Measurements from ENCODE around the gene GPRC5A.

The GPRC5A gene

GRCh38 chr12:12943586-12944260 is 52.4 kb downstream of the GPRC5A start:
- ATAC-seq: no peak

GRCh38 chr12:12945591-12945990 is 54.2 kb downstream of the GPRC5A start:
- ATAC-seq: no peak

- ATAC-seq: no peak
Observed at GRCh38 chr12:12946686-12947355, 55.5 kb downstream of the GPRC5A start.

GRCh38 chr12:12947902-12948301 is 56.5 kb downstream of the GPRC5A start:
- no peak for ATAC-seq

GRCh38 chr12:12951504-12951903 is 60.1 kb downstream of the GPRC5A start:
- ATAC-seq: no peak

- ATAC-seq: no peak
Observed at GRCh38 chr12:12952036-12952435, 60.7 kb downstream of the GPRC5A start, which contains the start of gene GPRC5D. GPRC5D (minus strand) TSS chr12:12952170; CDS start chr12:12950384, 1,786 bp downstream.

GRCh38 chr12:12954356-12954755 is 63.0 kb downstream of the GPRC5A start:
- ATAC-seq: no peak

- no peak for ATAC-seq
Observed at GRCh38 chr12:12954878-12955625, 63.7 kb downstream of the GPRC5A start.

GRCh38 chr12:12958886-12959285 is 67.5 kb downstream of the GPRC5A start:
- ATAC-seq: no peak

- ATAC-seq: no peak
Observed at GRCh38 chr12:12960639-12961209, 69.4 kb downstream of the GPRC5A start.

- no peak for ATAC-seq
Observed at GRCh38 chr12:12964255-12964654, 72.9 kb downstream of the GPRC5A start.

GRCh38 chr12:12965836-12966235 is 74.5 kb downstream of the GPRC5A start:
- no peak for ATAC-seq
